GM13976 (cell line): ENCODE results near the gene CDC42BPG.
A peak's percentile ranks its signal among the peaks of the same experiment; 100 is the strongest.

Experiments used
- DNase-seq: peaks from one replicate; pipeline ENCODE4 v3.0.0; 2012; ENCODE audit warnings: low spot score
- CTCF ChIP-seq: IDR thresholded peaks from 2 replicates; pipeline ENCODE4 v1.5.1; 2012; ENCODE audit warnings: borderline replicate concordance, mild to moderate bottlenecking; ENCODE audit not compliant: insufficient read depth; ENCODE audit errors: extremely low read depth, missing control alignments, control extremely low read depth
- in situ Hi-C: fragments of 300-500 bp; cut with MboI; formaldehyde crosslinking; loops from one replicate; pipeline ENCODE4 v1.12.0; 2022; ENCODE audit warnings: low sequenced_read_pairs, mixed read lengths, inconsistent platforms; ENCODE audit not compliant: unreplicated experiment

CDC42BPG gene

GRCh38 chr11:64793271-64794160 lies 50.9 kb downstream of the CDC42BPG start:
- no peak for TF ChIP-seq CTCF
- peak; percentile 12 for DNase-seq
- in situ Hi-C loops: no loop called here

- in situ Hi-C loops: no loop called here
- TF ChIP-seq CTCF: no peak
- DNase-seq: no peak
Observed at GRCh38 chr11:64792482-64792881, 52.0 kb downstream of the CDC42BPG start.

GRCh38 chr11:64791781-64792291 lies 52.6 kb downstream of the CDC42BPG start:
- TF ChIP-seq CTCF: no peak
- in situ Hi-C loops: no loop called here
- DNase-seq: peak; percentile 12

DNA sequence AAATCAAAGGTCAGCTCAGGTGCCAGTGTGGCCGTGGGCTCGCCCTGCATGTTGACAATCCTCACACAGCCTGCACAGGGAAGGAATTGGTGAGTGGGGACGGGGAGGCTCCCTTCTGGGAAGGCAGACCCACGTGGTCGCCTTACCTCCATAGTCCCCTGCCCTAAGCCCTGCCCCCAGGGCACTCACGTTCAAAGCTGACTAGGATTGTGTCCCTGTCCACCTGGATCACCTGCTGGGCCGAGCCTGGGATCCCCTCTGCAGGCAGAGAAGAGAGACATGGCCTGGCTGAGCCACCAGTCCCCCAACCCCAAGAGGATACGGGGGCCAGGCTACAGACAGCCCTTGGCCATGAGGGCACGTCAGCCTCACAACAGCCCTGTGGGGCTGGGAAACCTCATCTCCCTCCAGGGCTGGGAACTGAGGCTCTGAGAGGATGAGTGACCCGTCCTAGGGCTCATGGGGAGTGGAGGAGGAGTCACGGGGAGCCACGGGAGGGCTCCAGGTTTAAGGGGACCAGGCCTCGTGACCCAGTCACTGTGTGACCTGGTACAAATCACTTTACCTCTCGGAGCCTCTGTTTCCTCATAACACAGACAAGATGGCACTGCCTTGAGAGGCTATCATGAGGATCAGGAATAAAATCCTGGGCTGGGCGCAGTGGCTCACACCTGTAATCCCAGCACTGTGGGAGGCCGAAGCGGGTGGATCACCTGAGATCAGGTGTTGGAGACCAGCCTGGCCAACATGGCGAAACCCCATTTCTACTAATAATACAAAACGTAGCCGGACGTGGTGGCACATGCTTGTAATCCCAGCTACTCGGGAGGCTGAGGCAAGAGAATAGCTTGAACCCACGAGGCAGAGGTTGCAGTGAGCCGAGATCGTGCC lies 54.0 kb downstream of the CDC42BPG start:
- TF ChIP-seq CTCF: no peak
- in situ Hi-C loops: no loop called here
- DNase-seq: peak; percentile 9

DNA sequence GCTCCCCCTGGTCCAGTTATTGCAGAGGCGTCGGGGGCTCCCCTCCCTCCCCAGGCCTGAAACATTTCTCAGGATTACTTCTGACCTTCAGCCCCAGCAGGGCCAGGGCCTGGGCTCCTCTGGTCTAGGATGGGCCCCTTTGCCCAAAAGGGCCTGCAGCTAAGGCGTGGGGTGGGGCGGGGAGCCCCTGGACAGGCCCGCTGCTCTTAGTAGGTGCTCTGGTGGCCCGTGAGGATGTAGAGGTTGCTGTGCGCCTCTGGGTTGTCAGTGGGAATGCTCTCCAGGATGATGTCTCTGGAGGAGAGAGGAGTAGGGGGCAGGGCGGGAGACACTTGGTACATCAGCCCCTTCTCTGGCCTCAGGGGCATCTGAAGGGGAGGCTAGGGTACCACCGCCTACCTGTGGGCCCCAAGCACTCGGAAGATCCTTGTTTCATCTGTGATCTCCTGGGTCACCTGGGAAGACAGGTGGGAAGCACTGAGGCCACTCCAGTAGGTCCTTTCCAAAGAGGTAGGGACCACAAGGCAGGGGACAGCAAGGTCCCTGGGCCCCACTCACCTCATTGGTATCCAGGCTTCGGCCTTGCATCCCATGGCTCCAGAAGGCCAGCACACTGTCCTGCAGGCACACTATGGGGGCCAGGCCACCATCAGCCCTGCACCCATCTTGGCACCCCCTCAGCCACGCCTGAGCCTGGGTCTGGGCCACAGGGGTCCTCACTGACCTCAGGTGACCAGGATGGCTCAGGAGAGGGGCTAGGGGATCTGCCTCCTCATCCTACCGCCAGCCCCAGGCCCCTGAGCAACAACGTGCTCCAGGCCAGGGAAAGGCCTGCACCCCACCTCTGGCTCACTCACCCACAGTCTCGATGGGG lies 54.9 kb downstream of the CDC42BPG start:
- in situ Hi-C loops: no loop called here
- peak; percentile 16 for DNase-seq
- no peak for TF ChIP-seq CTCF
